Choroid plexus epithelial cell (primary cell): ENCODE measurements around the gene HNRNPH3.
"Not testable (repeated sequence)": the region's sequence is repeated elsewhere in the genome, so short reads cannot be mapped to it uniquely, and the experiment has no call there.

Experiments
- DNase-seq: peaks from one replicate; pipeline ENCODE4 v3.0.0-alpha.2; 2010; ENCODE audit warnings: low read depth
- H3K4me3 ChIP-seq: 2 replicates; pipeline ENCODE4 v1.5.1; 2011; ENCODE audit warnings: low read depth, mild to moderate bottlenecking, control low read depth, low read length, moderate library complexity
- TF ChIP-seq, protein P1 (sequence below): conservative IDR thresholded peaks from 2 replicates; pipeline ENCODE4 v1.5.1; 2011; ENCODE audit warnings: low read depth, mild to moderate bottlenecking, control low read depth, inconsistent platforms, low read length, moderate library complexity

Gene HNRNPH3

DNA sequence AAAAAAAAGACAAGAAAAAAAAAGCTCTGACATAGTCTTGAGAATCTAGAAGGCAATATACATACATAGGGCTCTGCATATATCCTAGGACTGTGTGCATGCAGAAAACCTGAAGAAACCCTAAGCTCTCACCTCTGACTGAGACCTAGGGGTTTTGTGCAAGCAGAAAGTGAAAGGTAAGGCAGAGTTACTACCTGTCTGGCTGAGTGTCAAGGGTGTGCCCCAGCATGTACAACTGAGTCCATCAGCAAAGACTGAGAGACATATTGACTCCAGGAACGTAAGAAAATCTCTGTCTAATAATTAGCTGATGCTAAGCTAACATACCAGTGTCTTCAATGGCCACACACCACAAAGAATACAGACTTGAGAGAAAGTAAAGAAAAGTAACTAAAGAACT is 16.3 kb upstream of the HNRNPH3 start:
- no peak overlapping the region for H3K4me3 ChIP-seq
- TF ChIP-seq, protein P1, sequence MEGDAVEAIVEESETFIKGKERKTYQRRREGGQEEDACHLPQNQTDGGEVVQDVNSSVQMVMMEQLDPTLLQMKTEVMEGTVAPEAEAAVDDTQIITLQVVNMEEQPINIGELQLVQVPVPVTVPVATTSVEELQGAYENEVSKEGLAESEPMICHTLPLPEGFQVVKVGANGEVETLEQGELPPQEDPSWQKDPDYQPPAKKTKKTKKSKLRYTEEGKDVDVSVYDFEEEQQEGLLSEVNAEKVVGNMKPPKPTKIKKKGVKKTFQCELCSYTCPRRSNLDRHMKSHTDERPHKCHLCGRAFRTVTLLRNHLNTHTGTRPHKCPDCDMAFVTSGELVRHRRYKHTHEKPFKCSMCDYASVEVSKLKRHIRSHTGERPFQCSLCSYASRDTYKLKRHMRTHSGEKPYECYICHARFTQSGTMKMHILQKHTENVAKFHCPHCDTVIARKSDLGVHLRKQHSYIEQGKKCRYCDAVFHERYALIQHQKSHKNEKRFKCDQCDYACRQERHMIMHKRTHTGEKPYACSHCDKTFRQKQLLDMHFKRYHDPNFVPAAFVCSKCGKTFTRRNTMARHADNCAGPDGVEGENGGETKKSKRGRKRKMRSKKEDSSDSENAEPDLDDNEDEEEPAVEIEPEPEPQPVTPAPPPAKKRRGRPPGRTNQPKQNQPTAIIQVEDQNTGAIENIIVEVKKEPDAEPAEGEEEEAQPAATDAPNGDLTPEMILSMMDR = no peak
- no peak for DNase-seq

DNA sequence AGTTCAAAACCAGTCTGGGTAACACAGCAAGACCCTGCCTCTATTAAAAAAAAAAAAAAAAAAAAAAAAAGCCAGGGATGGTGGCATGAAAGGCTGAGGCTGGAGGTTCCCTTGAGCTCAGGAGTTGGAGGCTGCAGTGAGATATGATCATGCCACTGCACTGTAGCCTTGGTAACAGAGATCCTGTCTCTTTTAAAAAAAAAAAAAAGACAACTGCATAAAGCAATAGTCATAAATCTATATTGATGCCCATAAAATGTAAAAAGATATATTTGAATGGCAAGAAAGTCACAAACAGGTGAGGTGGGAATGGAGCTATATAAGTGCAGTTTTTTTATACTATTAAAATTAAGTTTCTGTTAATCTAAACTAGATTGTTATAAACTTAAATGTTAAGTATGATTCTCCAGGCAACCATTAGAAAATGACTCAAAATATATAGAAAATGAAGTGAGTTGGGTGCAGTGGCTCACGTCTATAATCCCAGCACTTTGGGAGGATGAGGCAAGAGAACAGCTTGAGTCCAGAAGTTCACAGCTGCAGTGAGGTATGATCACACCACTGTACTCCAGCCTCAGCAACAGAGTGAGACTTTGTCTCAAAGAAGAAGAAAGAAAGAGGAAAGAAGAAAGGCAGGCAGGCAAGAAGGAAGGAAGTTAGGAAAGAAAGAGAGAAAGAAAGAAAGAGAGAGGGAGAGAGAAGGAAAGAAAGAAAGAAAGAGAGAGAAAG is 13.4 kb upstream of the HNRNPH3 start:
- TF ChIP-seq, protein P1 = no peak
- DNase-seq = no peak
- H3K4me3 ChIP-seq = no peak overlapping the region

DNA sequence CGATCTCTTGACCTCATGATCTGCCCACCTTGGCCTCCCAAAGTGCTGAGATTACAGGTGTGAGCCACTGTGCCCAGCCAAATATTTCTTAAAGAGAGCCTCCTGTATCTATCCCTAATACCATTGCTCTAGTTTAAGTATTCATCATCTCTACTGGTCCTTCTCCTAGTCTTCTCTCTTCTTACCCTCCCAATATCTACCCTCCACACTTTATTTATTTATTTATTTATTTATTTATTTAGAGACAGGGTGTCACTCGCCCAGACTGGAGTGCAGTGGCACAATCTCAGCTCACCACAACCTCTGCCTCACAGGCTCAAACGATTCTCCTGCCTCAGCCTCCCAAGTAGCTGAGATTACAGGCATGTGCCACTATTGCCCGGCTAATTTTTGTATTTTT is 7.5 kb upstream of the HNRNPH3 start:
- not testable (repeated sequence) for H3K4me3 ChIP-seq, DNase-seq

DNA sequence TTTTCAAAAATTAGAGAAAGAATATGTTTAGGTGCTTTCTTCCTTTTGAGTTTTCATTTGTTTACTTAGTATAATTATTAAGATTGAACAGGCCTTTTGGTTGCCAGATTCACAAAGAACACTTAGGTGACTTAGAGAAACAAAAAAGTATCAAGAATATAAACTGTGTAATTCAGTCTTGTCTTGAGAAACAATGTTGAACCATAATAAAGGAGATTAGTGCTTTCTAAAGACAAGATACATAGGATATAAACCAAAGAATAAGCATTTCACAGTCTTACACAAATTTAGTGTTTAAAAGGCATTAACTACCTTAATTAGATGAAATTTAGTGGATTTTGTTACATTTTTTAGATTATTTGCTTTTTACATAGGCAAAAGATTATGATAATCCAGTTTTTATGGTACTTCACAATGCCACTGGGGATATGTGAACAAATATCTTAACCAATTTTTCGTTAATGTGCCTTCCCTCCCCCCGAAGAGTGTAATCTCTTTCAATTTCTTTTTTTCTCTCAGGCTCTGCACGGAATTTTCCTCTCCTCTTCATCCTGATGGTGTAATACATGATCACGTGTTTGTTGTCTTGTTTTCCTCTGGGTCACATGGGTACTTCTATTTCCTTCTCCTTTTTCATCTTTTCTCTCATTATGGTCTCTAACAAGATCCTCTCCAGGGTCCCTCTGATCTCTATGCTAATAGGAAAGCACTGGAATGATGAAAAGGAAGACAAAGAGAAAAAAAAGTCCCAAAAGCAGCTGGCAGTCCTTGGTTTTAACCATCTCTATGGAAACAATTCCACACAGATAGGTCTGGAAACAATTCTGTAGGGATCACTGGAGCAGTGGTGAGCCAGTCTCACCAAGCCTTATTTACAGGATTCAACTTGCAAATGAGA is 3.7 kb upstream of the HNRNPH3 start:
- TF ChIP-seq, protein P1 = no peak
- peak overlapping the region; percentile 0 for H3K4me3 ChIP-seq
- DNase-seq = peak; percentile 84

DNA sequence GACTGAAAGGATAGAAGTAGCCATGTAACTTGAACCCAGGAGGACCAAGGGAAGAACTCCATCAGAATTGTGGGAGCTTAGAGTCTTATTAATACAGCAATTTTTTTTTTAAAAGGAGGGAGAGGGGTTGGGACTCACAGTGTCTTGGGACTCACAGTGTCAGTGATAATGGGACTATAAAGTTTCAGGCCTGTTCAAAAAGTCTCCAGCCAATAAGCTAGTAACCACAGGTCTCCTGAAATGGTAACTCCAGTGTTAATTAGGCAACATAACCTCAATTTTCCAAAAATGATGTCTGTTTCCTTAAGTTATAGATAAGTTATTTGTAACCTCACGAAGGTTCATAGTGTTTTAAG is 2.4 kb upstream of the HNRNPH3 start:
- TF ChIP-seq, protein P1 = no peak
- no peak for DNase-seq
- H3K4me3 ChIP-seq = no peak overlapping the region

DNA sequence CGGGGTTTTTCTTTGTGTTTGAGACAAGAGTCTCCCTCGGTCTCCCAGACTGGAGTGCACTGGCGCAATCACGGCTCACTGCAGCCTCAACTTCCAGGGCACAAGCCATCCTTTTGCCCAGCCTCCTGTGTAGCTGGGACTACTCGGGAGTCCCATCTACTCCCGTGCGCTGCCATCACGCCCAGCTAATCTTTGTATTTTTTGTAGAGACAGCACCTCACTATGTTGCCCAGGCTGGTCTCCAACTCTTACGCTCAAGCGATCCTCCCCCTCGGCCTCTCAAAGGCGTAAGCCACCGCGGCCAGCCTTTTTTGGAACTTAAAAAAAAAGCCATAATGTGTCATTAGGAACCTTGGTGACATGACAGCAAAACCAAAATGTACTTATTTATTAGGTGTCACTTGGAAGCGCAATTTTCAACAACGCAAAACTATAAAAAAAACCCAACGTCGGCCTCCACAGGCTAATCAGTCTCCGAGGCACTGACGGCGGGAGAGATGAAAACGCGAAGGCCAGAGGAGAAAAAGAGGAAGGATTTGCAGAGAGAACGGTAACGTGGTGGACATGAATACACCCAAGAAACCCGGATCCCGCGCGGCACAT is 911 bp upstream of the HNRNPH3 start:
- peak; percentile 30 for DNase-seq
- H3K4me3 ChIP-seq = peak overlapping the region; percentile 93
- TF ChIP-seq, protein P1 = no peak
